Measurements from ENCODE around the gene KATNBL1.

Gene KATNBL1

DNA sequence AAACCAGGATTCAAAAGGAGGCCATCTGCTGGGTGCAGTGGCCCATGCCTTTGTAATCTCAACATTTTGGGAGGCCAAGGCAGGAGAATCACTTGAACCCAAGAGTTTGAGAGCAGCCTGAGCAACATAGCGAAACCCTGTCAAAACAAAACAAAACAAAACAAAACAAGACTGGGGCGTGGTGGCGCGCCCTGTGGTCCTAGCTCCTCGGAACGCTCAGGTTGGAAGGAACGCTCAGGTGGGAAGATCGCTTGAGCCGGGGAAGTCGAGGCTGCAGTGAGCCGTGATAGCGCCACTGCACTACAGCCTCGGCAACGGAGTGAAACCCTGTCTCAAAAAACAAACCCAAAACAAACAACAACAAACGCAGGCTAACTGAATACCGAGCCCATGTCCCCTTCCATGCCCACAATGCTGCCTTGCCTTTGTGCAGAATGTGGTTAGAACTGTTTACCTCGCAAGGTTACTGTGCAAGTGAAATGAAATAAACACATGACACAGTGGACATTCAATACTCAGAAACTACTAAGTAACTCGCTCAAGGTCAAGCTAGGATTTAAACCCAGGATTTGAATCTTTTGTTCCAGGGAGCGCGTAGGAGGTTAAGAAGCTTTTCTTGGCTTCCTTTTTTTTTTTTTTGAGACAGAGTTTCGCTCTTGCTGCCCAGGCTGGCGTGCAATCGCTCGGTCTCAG, 14.2 kb upstream of the KATNBL1 start:
- DNase-seq (ENCODE audit: extremely low read depth, low read depth), result no peak

DNA sequence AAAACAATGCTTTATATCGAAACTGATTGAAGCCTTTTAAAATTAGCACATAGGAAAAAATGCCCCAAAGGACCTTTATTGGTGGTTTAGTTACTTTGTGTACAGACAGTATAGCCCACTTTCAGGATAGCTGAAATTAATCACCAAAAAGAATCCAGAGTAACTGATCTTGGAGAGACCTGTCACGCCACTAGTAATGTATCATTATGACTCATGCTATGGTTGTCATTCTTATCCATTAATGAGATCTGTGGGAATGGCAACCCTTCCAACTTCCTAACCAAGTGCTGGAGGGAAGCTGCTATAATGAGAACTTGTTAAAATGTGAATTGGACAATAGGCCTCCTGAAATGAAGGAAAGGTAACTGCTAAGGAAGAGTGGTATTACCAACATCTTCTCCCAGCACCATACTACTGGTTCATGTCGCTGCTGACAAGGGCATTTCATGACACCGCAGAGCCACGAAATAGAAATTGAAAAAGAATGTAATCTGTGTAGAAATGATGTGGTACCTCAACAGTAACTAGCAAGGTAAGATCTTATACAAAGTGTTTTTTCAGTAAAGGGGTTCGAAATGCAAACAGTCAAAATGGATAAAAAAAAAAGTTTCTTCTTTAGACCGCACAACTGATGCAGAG, 7.8 kb upstream of the KATNBL1 start:
- no peak for DNase-seq (ENCODE audit: extremely low read depth, low read depth)
- no peak overlapping the region for H3K4me3 ChIP-seq (replicated peaks; ENCODE audit: low read depth, low read length)
- TF ChIP-seq, protein P1, sequence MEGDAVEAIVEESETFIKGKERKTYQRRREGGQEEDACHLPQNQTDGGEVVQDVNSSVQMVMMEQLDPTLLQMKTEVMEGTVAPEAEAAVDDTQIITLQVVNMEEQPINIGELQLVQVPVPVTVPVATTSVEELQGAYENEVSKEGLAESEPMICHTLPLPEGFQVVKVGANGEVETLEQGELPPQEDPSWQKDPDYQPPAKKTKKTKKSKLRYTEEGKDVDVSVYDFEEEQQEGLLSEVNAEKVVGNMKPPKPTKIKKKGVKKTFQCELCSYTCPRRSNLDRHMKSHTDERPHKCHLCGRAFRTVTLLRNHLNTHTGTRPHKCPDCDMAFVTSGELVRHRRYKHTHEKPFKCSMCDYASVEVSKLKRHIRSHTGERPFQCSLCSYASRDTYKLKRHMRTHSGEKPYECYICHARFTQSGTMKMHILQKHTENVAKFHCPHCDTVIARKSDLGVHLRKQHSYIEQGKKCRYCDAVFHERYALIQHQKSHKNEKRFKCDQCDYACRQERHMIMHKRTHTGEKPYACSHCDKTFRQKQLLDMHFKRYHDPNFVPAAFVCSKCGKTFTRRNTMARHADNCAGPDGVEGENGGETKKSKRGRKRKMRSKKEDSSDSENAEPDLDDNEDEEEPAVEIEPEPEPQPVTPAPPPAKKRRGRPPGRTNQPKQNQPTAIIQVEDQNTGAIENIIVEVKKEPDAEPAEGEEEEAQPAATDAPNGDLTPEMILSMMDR (IDR thresholded peaks at IDR 0.05; ENCODE audit: low read depth, low read length, missing control alignments), result no peak

More for the DNA sequence above, 14.2 kb upstream of the KATNBL1 start:
- TF ChIP-seq, protein P1 (IDR thresholded peaks at IDR 0.05; ENCODE audit: low read depth, low read length, missing control alignments), result no peak
- peak overlapping the region; percentile 90 for H3K4me3 ChIP-seq (replicated peaks; ENCODE audit: low read depth, low read length)

DNA sequence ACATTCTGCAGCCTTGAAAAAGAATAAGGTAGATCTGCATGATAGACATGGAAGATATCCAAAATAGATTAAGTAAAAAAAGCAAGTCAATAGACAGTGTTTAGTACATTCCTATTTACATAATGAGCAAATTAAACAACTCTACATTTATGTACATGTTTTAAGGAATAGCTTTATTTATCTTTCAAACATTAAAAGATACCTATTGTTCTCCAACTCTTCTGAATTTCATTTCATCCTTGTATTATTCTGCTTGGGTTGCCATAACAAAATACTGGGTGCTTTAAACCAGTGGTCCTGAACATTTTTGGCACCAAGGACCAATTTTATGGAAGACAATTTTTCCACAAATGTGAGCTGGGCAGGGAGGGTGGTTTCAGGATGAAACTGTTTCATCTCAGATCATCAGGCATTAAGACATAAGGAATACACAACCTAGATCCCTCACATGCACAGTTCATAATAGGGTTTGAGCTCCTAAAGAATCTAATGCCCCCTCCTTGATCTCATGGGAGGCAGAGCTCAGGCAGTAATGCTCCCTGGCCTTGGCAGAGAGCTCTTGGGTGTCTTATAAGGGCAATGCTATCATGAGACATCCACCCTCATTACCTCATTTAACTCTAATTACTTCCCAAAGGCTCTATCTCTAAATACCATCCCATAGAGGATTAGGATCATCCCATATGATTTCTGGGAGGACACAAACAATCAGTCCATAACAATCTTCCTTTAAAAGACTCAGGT, 6.8 kb upstream of the KATNBL1 start:
- TF ChIP-seq, protein P1 (IDR thresholded peaks at IDR 0.05; ENCODE audit: low read depth, low read length, missing control alignments), result no peak
- DNase-seq (ENCODE audit: extremely low read depth, low read depth), result no peak
- no peak overlapping the region for H3K4me3 ChIP-seq (replicated peaks; ENCODE audit: low read depth, low read length)

DNA sequence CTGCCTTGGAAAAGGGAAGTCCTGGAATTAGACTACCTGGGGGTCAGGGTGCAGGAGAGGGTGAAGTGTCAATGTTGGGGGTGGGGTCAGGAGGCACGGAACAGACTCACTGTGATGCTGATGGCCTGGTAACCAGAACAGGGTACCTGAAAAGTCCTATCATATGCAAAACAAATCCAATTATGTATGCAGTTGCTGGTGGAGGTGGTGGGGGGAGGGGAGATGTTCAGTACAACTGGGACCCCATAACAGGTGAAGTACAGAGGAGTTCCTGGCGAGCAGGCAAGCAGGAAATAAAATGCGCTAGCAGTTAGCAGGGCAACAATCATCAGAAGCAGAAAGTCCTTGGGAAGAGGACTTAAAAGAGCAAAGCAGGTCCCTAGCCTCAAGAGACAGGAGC, 4.2 kb upstream of the KATNBL1 start:
- no peak for DNase-seq (ENCODE audit: extremely low read depth, low read depth)
- TF ChIP-seq, protein P1 (IDR thresholded peaks at IDR 0.05; ENCODE audit: low read depth, low read length, missing control alignments), result no peak

DNA sequence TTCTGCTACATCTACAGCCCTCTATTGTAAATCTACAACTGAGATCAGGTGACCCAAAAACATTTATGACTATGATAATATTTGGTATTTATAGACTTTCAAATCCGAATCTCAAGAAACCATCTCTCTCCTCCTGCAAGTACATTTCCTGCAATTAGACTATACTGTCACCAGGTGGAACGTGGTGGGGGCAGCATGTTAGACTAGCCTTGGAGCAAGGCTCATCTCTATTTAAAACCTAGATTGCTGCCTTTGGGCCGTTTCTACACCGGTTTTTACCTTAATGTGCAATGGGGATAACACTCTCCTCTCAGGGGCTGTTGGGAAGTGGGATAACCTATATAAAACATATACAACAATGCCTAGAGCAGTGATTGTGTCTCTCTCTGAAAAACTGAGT, 3.8 kb upstream of the KATNBL1 start:
- no peak overlapping the region for H3K4me3 ChIP-seq (replicated peaks; ENCODE audit: low read depth, low read length)
- no peak for DNase-seq (ENCODE audit: extremely low read depth, low read depth)
- TF ChIP-seq, protein P1 (IDR thresholded peaks at IDR 0.05; ENCODE audit: low read depth, low read length, missing control alignments), result no peak

More for the DNA sequence above, 4.2 kb upstream of the KATNBL1 start:
- H3K4me3 ChIP-seq (replicated peaks; ENCODE audit: low read depth, low read length), result no peak overlapping the region

DNA sequence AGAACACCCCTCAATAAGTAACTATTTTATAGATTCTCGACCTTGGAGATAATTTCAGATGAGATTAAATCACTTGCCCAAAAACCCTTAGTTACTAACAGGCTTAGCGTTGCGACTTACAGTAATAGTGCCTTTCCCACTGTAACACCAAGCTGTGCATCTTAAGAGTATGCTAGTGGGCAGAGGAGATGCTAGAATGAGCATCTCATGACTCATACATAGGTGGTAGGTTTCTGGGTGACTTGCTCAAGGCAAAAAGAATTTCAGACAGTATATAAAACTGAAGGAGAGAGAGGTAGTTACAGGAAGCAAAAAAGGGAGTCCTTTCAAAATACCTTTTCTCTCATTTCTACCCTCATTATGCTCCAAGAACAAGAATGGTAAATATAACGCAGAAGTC, 3.9 kb downstream of the KATNBL1 start:
- no peak for DNase-seq (ENCODE audit: extremely low read depth, low read depth)
- no peak overlapping the region for H3K4me3 ChIP-seq (replicated peaks; ENCODE audit: low read depth, low read length)

More for the DNA sequence above, 3.9 kb downstream of the KATNBL1 start:
- TF ChIP-seq, protein P1 (IDR thresholded peaks at IDR 0.05; ENCODE audit: low read depth, low read length, missing control alignments), result no peak
